Activated naive CD4-positive, alpha-beta T cell treated with anti-CD3 and anti-CD28 coated beads, Interleukin-2, amount 50 U/mL, for 24 hours (primary cell): ENCODE data around the gene NFATC4.
"Not testable (repeated sequence)": the region's sequence is repeated elsewhere in the genome, so short reads cannot be mapped to it uniquely, and the experiment has no call there.

Experiments used
- H3K27ac Mint-ChIP-seq: one replicate; pipeline ENCODE4 v1.8.0; 2021; ENCODE audit warnings: mild to moderate bottlenecking, mixed read lengths
- H3K27me3 Mint-ChIP-seq: one replicate; pipeline ENCODE4 v1.8.0; 2021; ENCODE audit warnings: mixed read lengths
- H3K36me3 Mint-ChIP-seq: one replicate; pipeline ENCODE4 v1.8.0; 2021; ENCODE audit warnings: mixed read lengths
- H3K4me1 Mint-ChIP-seq: one replicate; pipeline ENCODE4 v1.8.0; 2021; ENCODE audit warnings: mixed read lengths
- H3K4me3 Mint-ChIP-seq: one replicate; pipeline ENCODE4 v1.8.0; 2021; ENCODE audit warnings: mild to moderate bottlenecking, mixed read lengths
- H3K9me3 Mint-ChIP-seq: one replicate; pipeline ENCODE4 v1.8.0; 2021; ENCODE audit warnings: mixed read lengths

NFATC4 gene

GRCh38 chr14:24353559-24354481, 14.2 kb upstream of the NFATC4 start:
- H3K27ac Mint-ChIP-seq, result no peak overlapping the region
- H3K9me3 Mint-ChIP-seq, result no peaks in the 10 kb centered on the region
- H3K4me3 Mint-ChIP-seq, result no peak overlapping the region
- H3K36me3 Mint-ChIP-seq, result no peaks in the 10 kb centered on the region
- no peaks in the 10 kb centered on the region for H3K4me1 Mint-ChIP-seq
- H3K27me3 Mint-ChIP-seq, result peaks cover 24% of the 10 kb centered on the region

GRCh38 chr14:24354482-24354825, 13.5 kb upstream of the NFATC4 start:
- H3K27me3 Mint-ChIP-seq, result peaks cover 22% of the 10 kb centered on the region
- not testable (repeated sequence) for H3K4me1 Mint-ChIP-seq, H3K36me3 Mint-ChIP-seq, H3K4me3 Mint-ChIP-seq, H3K9me3 Mint-ChIP-seq, H3K27ac Mint-ChIP-seq

DNA sequence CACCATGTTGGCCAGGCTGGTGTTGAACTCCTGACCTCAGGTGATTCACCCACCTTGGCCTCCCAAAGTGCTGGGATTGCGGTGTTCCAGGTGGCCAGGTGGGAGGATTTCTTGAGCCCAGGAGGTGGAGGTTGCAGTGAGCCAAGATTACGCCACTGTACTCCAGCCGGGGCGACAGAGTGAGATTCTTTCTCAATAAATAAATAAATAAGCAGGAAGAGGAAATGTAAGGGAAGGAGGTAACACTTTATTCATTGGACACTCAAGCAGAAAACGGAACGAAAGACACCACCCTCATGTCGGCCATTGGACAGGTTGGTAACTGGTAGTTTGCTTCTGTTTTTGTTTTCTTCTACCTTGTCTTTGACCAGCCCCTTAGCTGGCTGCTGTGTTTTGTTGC, 13.0 kb upstream of the NFATC4 start:
- Mint-ChIP-seq H3K4me3 (no peak overlapping the region), H3K27me3 (peaks cover 18% of the 10 kb centered on the region), H3K9me3 (no peaks in the 10 kb centered on the region), H3K4me1 (no peaks in the 10 kb centered on the region), H3K36me3 (no peaks in the 10 kb centered on the region), H3K27ac (no peak overlapping the region)

DNA sequence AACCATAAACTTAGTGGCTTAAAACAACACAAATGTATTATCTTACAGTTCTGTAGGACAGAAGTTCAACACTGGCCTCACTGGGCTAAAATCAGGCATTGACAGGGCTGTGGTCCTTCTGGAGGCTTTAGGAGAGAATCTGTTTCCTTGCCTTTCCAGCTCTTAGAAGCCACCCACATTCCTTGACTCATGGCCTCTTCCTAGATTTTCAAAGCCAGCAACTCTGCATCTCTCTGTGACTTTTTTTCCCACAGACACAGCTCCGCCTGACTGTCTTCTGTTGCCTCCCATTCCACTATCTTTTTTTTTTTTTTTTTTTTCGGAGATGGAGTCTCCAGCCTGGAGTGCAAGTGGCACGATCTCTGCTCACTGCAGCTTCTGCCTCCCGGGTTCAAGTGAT, 11.8 kb upstream of the NFATC4 start:
- Mint-ChIP-seq H3K36me3 (no peaks in the 10 kb centered on the region), H3K4me1 (no peaks in the 10 kb centered on the region), H3K9me3 (no peaks in the 10 kb centered on the region), H3K27ac (no peak overlapping the region), H3K27me3 (peaks cover 12% of the 10 kb centered on the region), H3K4me3 (no peak overlapping the region)

DNA sequence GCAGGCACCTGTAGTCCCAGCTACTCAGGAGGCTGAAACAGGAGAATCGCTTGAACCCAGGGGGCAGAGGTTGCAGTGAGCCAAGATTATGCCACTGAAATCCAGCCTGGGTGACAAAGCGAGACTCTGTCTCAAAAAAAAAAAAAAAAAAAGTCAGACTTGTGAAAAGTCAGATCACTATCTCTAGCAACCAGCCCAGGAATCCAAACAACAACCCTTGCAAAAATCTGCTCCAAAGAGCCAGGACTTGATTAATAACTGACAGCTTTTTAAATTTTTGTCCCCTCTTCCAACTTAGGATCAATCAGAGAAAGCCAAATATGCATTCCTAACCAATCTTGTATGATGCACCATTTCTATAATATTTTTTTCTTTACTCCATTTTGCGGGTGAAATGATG, 7.7 kb upstream of the NFATC4 start:
- Mint-ChIP-seq H3K36me3 (no peaks in the 10 kb centered on the region), H3K27ac (no peak overlapping the region), H3K4me3 (no peak overlapping the region), H3K4me1 (peaks cover 2% of the 10 kb centered on the region), H3K9me3 (no peaks in the 10 kb centered on the region), H3K27me3 (peaks cover 21% of the 10 kb centered on the region)

DNA sequence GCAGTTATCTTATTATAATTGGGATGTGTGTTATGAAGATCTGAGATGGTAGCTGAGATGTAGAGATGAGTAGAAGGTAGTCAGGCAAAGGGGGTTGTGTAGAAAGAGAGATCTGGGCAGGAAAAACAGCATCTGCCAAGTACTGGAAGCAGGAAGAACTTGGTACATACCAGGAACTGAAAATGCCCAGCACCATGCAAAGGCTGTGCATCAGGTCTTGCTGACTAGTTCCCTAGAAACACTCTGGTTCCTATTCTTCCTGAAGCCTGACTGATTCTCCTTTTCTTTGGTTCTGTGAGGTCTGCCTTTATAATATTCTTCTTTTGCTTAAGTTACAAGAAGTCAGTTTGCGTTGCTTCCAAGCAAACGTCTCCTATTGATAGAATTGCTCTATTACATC, 6.7 kb upstream of the NFATC4 start:
- no peaks in the 10 kb centered on the region for H3K36me3 Mint-ChIP-seq
- H3K27ac Mint-ChIP-seq, result no peak overlapping the region
- H3K9me3 Mint-ChIP-seq, result no peaks in the 10 kb centered on the region
- peaks cover 11% of the 10 kb centered on the region for H3K4me1 Mint-ChIP-seq
- no peak overlapping the region for H3K4me3 Mint-ChIP-seq
- H3K27me3 Mint-ChIP-seq, result peaks cover 29% of the 10 kb centered on the region

- Mint-ChIP-seq H3K9me3 (no peaks in the 10 kb centered on the region), H3K4me1 (peaks cover 19% of the 10 kb centered on the region), H3K36me3 (no peaks in the 10 kb centered on the region), H3K27ac (no peak overlapping the region), H3K4me3 (no peak overlapping the region), H3K27me3 (peaks cover 34% of the 10 kb centered on the region)
Measured at GRCh38 chr14:24362241-24362960, 5.6 kb upstream of the NFATC4 start.

GRCh38 chr14:24363401-24363800, 4.6 kb upstream of the NFATC4 start:
- Mint-ChIP-seq H3K9me3 (no peaks in the 10 kb centered on the region), H3K27me3 (peaks cover 38% of the 10 kb centered on the region), H3K27ac (no peak overlapping the region), H3K36me3 (no peaks in the 10 kb centered on the region), H3K4me1 (peaks cover 24% of the 10 kb centered on the region), H3K4me3 (no peak overlapping the region)

DNA sequence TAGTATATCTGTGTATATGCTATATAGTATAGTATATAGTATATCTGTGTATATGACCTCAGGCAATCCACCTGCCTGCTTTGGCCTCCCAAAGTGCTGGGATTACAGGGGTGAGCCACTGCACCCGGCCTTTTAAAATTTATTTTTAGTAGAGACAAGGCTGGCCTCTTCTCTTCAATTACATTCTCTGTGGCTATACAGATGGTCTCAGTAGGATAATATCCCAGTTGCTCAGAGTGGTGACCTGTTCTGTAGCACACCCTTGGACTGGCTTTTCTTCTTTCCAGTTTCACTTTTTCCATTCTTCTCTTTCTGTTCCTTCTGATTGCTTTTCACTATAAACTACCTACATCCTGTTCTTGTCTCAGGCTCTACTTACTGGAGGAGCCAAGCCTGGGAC, 3.1 kb upstream of the NFATC4 start:
- no peaks in the 10 kb centered on the region for H3K36me3 Mint-ChIP-seq
- peaks cover 41% of the 10 kb centered on the region for H3K27me3 Mint-ChIP-seq
- H3K4me3 Mint-ChIP-seq, result no peak overlapping the region
- H3K4me1 Mint-ChIP-seq, result peaks cover 28% of the 10 kb centered on the region
- H3K9me3 Mint-ChIP-seq, result no peaks in the 10 kb centered on the region
- no peak overlapping the region for H3K27ac Mint-ChIP-seq

- no peaks in the 10 kb centered on the region for H3K36me3 Mint-ChIP-seq
- H3K4me3 Mint-ChIP-seq, result peak overlapping the region; percentile 84
- H3K9me3 Mint-ChIP-seq, result no peaks in the 10 kb centered on the region
- H3K27me3 Mint-ChIP-seq, result peaks cover 41% of the 10 kb centered on the region
- H3K27ac Mint-ChIP-seq, result peak overlapping the region; percentile 35
- H3K4me1 Mint-ChIP-seq, result peaks cover 28% of the 10 kb centered on the region
Measured at GRCh38 chr14:24365600-24366412, 2.2 kb upstream of the NFATC4 start.

GRCh38 chr14:24366413-24366720, 1.6 kb upstream of the NFATC4 start:
- Mint-ChIP-seq H3K4me3 (peak overlapping the region; percentile 84), H3K9me3 (no peaks in the 10 kb centered on the region), H3K4me1 (peaks cover 28% of the 10 kb centered on the region), H3K27ac (no peak overlapping the region), H3K27me3 (peaks cover 41% of the 10 kb centered on the region), H3K36me3 (no peaks in the 10 kb centered on the region)

GRCh38 chr14:24366721-24367513, 1.1 kb upstream of the NFATC4 start:
- no peaks in the 10 kb centered on the region for H3K36me3 Mint-ChIP-seq
- H3K27ac Mint-ChIP-seq, result no peak overlapping the region
- H3K4me1 Mint-ChIP-seq, result peaks cover 28% of the 10 kb centered on the region
- H3K27me3 Mint-ChIP-seq, result peaks cover 38% of the 10 kb centered on the region
- H3K9me3 Mint-ChIP-seq, result no peaks in the 10 kb centered on the region
- H3K4me3 Mint-ChIP-seq, result peak overlapping the region; percentile 84

DNA sequence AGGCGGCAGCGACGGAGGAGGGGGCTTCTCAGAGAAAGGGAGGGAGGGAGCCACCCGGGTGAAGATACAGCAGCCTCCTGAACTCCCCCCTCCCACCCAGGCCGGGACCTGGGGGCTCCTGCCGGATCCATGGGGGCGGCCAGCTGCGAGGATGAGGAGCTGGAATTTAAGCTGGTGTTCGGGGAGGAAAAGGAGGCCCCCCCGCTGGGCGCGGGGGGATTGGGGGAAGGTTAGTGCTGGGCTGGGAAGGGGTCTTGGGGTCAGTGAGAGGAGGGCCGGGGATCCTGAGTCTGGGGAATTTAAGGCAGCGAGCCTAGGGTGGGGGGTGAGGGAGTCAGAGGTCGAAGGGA, 203 bp downstream of the NFATC4 start:
- no peaks in the 10 kb centered on the region for H3K9me3 Mint-ChIP-seq
- H3K27me3 Mint-ChIP-seq, result peaks cover 31% of the 10 kb centered on the region
- no peaks in the 10 kb centered on the region for H3K36me3 Mint-ChIP-seq
- no peak overlapping the region for H3K27ac Mint-ChIP-seq
- H3K4me3 Mint-ChIP-seq, result peak overlapping the region; percentile 70
- H3K4me1 Mint-ChIP-seq, result peaks cover 28% of the 10 kb centered on the region

GRCh38 chr14:24368562-24369252, 723 bp downstream of the NFATC4 start:
- H3K27me3 Mint-ChIP-seq, result peaks cover 30% of the 10 kb centered on the region
- no peaks in the 10 kb centered on the region for H3K36me3 Mint-ChIP-seq
- no peak overlapping the region for H3K27ac Mint-ChIP-seq
- H3K9me3 Mint-ChIP-seq, result no peaks in the 10 kb centered on the region
- H3K4me1 Mint-ChIP-seq, result peaks cover 28% of the 10 kb centered on the region
- peak overlapping the region; percentile 70 for H3K4me3 Mint-ChIP-seq

GRCh38 chr14:24369463-24369862, 1.5 kb downstream of the NFATC4 start:
- H3K36me3 Mint-ChIP-seq, result no peaks in the 10 kb centered on the region
- no peak overlapping the region for H3K27ac Mint-ChIP-seq
- H3K27me3 Mint-ChIP-seq, result peaks cover 30% of the 10 kb centered on the region
- H3K4me1 Mint-ChIP-seq, result peaks cover 28% of the 10 kb centered on the region
- H3K4me3 Mint-ChIP-seq, result peak overlapping the region; percentile 35
- H3K9me3 Mint-ChIP-seq, result no peaks in the 10 kb centered on the region
